ACC112 (cell line): ENCODE data around the gene CTBP1.

Experiments used
- H2AFZ ChIP-seq: fragments of 200-600 bp; sonication (generic); one replicate; pipeline ENCODE4 v1.6.0; 2017; ENCODE audit warnings: antibody characterized with exemption, low read length; ENCODE audit not compliant: unreplicated experiment
- H3K27ac ChIP-seq: fragments of 200-600 bp; sonication (generic); 2 replicates; pipeline ENCODE4 v1.5.1; 2014; ENCODE audit warnings: low read depth, mild to moderate bottlenecking, antibody characterized with exemption, low read length, moderate library complexity
- H3K27me3 ChIP-seq: fragments of 200-600 bp; sonication (generic); 2 replicates; pipeline ENCODE4 v1.6.1; 2014; ENCODE audit warnings: mild to moderate bottlenecking, antibody characterized with exemption, low read length, moderate library complexity, mixed read lengths; ENCODE audit not compliant: insufficient read depth
- H3K36me3 ChIP-seq: fragments of 200-600 bp; sonication (generic); 2 replicates; pipeline ENCODE4 v1.6.1; 2016; ENCODE audit warnings: mild to moderate bottlenecking, antibody characterized with exemption, low read length, moderate library complexity, mixed read lengths; ENCODE audit not compliant: insufficient read depth
- H3K4me1 ChIP-seq: fragments of 200-600 bp; sonication (generic); one replicate; pipeline ENCODE4 v1.6.1; 2016; ENCODE audit warnings: low read length, mixed read lengths; ENCODE audit not compliant: insufficient read depth, unreplicated experiment, control insufficient read depth
- H3K4me3 ChIP-seq: fragments of 200-600 bp; sonication (generic); 2 replicates; pipeline ENCODE4 v1.5.1; 2014; ENCODE audit warnings: mild to moderate bottlenecking, low read depth, low read length
- H3K79me2 ChIP-seq: fragments of 200-600 bp; sonication (generic); one replicate; pipeline ENCODE4 v1.6.0; 2016; ENCODE audit warnings: low read length; ENCODE audit not compliant: control insufficient read depth, unreplicated experiment, insufficient read depth

The CTBP1 gene

DNA sequence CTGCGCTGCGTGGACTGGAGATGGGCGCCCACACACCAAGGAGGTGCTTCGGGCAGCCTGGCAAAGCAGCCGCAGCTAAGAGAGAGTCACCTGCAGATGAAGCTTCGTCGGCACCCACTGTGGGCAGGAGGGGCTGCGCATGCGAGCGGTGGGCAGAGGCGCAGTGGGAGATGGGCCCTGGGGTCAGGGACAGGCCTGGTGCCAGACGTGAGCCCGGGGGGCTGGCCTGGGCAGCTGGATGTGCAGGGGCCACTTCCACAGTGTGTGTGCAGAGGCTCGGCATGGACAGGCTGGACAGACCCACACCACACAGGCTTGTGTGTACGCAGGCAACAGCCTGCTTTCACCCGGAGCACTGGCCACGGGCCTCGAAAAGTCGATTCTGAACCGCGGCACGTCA is 18.6 kb downstream of the CTBP1 start:
- Histone ChIP-seq H2AFZ (no peak overlapping the region), H3K4me3 (no peak overlapping the region), H3K79me2 (peaks cover 4% of the 10 kb centered on the region), H3K27me3 (no peaks in the 10 kb centered on the region), H3K27ac (no peak overlapping the region), H3K36me3 (peaks cover 41% of the 10 kb centered on the region; the same call in 1 of the 2 replicates), H3K4me1 (peaks cover 4% of the 10 kb centered on the region)

DNA sequence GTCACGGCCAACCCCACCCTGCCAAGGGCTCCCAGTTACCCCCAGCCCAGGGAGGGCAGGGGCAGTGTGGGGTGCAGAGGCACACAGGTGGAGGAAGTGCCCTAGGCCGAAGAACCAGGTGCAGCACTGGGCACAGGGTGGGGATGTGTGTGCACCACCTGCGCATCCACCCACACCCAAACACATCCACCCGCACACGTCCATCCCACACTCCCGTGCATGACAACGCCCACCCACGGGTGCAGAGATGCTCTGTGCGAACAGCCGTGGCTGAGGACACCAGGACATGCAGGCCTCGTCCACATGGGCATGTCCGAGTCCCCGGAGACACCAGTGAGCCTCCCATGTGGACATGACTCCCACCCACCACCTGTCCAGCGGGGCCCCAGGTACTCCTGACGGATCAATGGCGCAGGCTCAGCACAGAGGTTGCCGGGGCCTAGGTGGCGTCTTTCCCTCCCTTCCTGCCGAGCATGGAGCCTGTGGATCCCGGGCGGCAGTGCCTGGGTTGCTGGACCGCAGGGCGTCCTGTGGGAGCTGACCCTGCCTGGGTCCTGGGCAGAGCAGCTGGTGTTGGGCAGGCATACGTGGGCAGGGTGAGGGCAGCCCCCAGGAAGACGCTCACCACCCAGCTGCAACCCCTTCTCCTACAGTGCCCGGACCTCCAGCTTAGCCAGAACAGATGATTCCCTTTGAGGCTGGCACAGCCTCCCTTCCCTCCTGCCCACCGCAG is 19.6 kb downstream of the CTBP1 start:
- no peak overlapping the region for H3K4me3 ChIP-seq
- peaks cover 4% of the 10 kb centered on the region for H3K79me2 ChIP-seq
- peaks cover 2% of the 10 kb centered on the region for H3K4me1 ChIP-seq
- peaks cover 41% of the 10 kb centered on the region; the same call in 1 of the 2 replicates for H3K36me3 ChIP-seq
- H3K27me3 ChIP-seq = no peaks in the 10 kb centered on the region
- no peak overlapping the region for H3K27ac ChIP-seq
- no peak overlapping the region for H2AFZ ChIP-seq

DNA sequence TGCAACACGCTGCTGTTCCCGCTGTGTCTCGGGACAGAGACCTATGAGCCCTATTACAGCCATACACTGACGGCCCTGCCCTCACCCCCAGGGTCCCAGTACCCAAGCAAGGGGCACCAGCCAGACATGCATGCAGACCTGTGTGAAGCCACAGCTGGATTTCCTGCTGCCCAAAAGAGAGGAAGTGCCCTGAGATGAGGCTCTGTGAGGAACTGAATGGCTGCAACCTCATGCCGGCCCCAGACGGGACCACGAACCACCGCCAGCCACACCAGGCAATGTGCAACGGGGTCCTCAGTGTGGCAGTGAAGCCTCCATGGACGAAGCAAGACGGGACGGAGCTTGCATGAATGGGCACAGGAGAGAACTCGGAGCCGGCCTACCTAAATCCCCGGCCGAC is 21.1 kb downstream of the CTBP1 start:
- no peaks in the 10 kb centered on the region for H3K79me2 ChIP-seq
- no peaks in the 10 kb centered on the region for H3K4me1 ChIP-seq
- no peaks in the 10 kb centered on the region for H3K27me3 ChIP-seq
- H3K27ac ChIP-seq = no peak overlapping the region
- H2AFZ ChIP-seq = no peak overlapping the region
- no peak overlapping the region for H3K4me3 ChIP-seq
- peaks cover 35% of the 10 kb centered on the region; the same call in 1 of the 2 replicates for H3K36me3 ChIP-seq

DNA sequence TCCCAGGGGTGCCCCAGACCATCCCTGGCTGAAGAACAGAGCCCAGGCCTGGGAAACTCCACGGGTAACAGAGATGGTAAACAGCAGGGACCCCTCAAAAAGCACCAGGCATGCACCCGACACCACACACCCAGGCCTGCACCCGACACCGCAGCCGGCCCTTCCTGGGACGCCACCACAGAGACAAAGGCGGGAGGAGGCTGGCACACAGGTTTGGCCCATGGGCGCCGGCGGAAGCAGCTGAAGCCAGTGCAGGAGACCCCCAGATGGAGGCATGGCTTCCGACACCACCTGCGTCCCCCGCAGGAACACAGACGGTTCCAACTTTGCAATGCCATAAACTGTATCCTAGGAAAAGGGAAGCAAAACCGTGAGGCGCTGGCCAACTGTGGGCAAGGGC is 22.3 kb downstream of the CTBP1 start:
- no peaks in the 10 kb centered on the region for H3K27me3 ChIP-seq
- peaks cover 34% of the 10 kb centered on the region; the same call in 1 of the 2 replicates for H3K36me3 ChIP-seq
- H3K79me2 ChIP-seq = no peaks in the 10 kb centered on the region
- no peak overlapping the region for H2AFZ ChIP-seq
- H3K4me1 ChIP-seq = no peaks in the 10 kb centered on the region
- H3K4me3 ChIP-seq = no peak overlapping the region
- no peak overlapping the region for H3K27ac ChIP-seq

DNA sequence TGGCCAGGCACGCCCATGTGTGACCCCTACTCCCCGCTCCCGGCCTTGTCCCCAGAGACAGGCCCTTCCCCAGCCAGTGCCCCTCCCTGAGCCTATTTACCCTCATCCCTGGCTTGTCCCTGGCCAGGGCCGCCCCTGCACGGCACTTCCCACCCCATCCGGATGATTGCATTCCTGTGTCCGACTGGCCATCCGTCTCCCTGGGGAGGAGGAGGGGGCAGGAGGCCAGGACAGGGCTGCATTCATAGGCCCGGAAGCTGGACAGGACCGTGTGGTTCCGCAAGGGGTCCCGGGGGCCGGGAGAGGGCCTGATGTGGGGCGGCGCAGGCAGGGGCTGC is 22.8 kb downstream of the CTBP1 start:
- H3K27ac ChIP-seq = no peak overlapping the region
- no peaks in the 10 kb centered on the region for H3K4me1 ChIP-seq
- peaks cover 34% of the 10 kb centered on the region; the same call in 1 of the 2 replicates for H3K36me3 ChIP-seq
- H3K27me3 ChIP-seq = no peaks in the 10 kb centered on the region
- no peak overlapping the region for H3K4me3 ChIP-seq
- H3K79me2 ChIP-seq = no peaks in the 10 kb centered on the region
- H2AFZ ChIP-seq = no peak overlapping the region

DNA sequence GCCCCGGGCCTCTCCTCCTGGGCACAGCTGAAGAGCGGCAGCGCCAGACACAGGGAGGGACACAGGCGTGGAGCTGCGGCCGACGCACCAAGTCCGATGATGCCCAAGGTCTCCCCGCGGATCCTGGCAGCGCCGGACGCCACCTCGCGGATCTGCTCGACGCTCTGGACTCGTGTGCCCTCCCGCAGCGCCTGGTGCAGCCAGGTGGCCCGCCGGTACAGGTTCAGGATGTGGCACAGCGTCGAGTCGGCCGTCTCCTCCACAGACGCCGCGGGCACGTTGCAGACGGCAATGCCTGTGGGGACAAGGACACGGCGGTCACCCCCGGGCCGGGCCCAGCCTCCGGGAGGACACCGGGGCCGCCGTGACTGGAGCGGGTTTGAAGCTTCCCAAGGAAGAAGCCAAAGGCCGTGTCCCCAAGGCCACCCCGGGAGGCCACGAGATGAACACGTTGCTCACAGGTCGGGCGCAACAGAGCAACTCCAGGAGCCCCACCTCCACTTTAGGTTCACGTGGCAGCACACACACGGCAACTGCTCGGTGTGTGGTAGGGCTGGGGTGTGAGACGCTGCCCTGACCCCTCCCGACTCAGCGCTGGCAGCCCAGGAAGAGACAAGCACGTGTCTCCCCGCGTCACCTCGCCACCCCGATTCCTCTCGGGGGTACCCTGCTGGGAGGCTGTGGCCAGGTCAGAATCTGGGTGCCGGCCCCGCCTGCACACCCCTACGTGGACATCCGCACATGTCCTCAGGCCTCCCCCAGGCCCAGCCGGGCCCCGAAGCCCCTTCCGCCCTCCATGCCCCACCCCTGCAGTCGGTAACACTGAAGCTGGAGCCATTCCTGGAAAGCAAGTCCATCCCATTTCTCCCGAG is 23.4 kb downstream of the CTBP1 start:
- Histone ChIP-seq H3K4me1 (no peaks in the 10 kb centered on the region), H3K79me2 (no peaks in the 10 kb centered on the region), H2AFZ (no peak overlapping the region), H3K27me3 (no peaks in the 10 kb centered on the region), H3K4me3 (no peak overlapping the region), H3K27ac (no peak overlapping the region), H3K36me3 (peaks cover 37% of the 10 kb centered on the region; the same call in 1 of the 2 replicates)

DNA sequence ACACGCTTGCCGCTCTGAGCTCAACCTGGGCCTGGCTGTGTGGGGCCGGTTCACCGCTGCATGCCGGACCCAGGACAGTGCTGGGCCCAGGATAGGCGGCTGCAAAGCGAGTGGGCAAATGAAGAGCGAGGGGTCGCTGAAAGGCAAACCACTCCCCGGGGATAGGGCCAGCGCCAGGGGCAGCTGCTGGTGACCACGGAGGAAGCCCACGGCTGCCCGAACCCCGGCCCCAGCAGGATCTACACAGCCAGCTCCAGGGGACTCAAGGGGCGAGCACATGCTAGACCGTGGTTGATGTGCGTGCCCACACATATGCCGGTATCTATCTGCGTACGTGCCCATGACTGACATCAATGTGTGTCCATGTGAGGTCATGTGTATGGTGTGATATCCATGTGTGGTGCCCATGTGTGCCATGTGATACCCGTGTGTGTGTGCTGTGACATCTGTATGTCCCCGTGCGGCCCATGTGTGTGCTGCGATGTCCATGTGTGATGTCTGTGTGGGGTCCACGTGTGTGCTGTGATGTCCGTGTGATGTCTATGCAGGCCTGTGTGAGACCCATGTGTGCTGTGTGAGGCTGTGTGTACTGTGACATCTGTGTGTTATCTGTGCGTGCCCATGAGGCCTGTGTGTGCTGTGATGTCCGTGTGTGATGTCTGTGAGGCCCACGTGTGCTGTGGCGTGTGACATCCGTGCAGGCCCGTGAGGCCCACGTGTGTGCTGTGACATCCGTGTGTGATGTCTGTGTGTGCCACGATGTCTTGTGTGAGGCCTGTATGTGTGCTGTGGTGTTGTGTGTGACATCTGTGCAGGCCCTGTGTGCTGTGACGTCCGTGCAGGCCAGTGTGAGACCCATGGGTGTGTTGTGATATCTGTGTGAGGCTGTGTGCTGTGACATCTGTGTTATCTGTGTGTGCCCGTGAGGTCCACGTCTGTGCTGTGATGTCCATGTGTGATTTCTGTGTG is 24.8 kb downstream of the CTBP1 start:
- H3K36me3 ChIP-seq = peaks cover 39% of the 10 kb centered on the region; the same call in 1 of the 2 replicates
- H3K27ac ChIP-seq = no peak overlapping the region
- H3K27me3 ChIP-seq = no peaks in the 10 kb centered on the region
- no peaks in the 10 kb centered on the region for H3K79me2 ChIP-seq
- H3K4me3 ChIP-seq = no peak overlapping the region
- no peaks in the 10 kb centered on the region for H3K4me1 ChIP-seq
- no peak overlapping the region for H2AFZ ChIP-seq

DNA sequence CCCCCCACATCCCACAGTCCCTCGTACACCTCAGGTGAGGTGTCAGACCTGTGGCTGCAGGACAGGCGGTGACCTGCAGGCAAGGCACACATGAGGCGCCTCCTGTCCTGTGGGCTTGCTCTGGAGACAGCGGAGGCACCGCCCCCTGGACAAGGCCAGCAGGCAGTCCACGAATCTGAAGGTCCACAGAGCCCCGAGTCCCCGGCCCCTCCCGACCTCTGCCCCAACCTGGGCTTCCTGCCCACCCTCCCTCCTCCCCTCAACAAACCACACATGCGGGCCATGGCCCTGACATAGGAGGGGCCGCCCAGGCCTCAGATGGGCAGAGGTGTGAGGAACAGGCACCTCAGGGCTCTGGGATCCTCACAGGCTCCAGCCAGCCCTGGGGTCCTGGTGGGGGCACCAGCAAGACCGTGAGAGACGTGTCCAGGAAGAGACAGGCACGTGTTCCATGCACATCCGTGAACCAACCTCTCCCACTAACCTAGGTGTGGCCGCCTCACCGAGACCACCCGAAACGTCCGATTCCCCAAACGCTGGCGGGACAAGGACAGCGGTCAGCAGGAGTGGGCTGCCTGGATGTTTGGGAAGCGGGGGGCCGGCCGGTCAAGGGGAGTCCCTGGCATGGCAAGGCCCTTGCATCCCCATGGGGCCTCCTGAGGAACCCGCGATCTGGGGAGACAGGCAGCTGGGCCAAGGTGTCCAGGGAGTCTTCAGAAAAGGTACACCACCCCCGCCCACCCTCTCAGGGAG is 25.8 kb downstream of the CTBP1 start:
- H3K27me3 ChIP-seq = no peaks in the 10 kb centered on the region
- no peak overlapping the region for H3K4me3 ChIP-seq
- peaks cover 2% of the 10 kb centered on the region for H3K79me2 ChIP-seq
- H3K4me1 ChIP-seq = no peaks in the 10 kb centered on the region
- H2AFZ ChIP-seq = no peak overlapping the region
- peaks cover 40% of the 10 kb centered on the region; the same call in 1 of the 2 replicates for H3K36me3 ChIP-seq
- no peak overlapping the region for H3K27ac ChIP-seq

DNA sequence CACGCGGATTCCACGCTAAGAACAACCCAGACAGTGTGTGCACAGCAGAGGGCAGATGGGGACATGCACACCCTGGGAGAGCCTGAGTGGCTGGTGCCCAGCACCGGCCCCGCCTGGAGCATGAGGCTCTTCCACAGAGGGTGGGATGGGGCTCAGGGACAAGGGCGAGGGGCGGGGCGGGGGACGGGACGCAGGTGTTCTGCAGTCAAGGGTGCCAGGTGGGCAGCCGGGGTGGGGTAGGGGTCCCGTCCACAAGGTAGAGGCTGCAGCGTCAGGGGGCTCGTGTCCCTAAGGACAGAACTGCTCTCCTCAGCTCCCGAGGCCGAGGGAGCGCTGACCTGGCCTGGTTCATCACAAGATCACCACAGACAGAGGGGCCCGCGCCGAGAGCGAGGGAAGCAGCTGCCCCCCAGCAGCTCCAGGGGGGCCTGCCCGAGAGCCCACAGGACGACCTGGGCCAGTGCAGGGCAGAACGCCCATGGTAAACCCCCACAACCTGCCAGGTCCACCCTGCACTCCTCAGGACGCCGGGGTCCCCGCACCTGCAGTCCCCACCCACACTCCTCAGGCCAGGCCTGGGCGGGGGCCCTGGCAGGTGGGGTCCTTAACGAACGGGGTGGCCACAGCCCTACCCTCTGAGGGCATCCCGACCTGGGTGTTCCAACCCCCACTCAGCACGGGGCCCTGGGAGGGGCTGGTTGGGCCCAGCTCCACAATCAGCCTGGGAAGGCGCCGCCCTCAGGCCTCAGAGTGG is 26.7 kb downstream of the CTBP1 start:
- H3K4me1 ChIP-seq = no peaks in the 10 kb centered on the region
- peaks cover 2% of the 10 kb centered on the region for H3K79me2 ChIP-seq
- H3K4me3 ChIP-seq = no peak overlapping the region
- no peaks in the 10 kb centered on the region for H3K27me3 ChIP-seq
- no peak overlapping the region for H3K27ac ChIP-seq
- no peak overlapping the region for H2AFZ ChIP-seq
- peaks cover 35% of the 10 kb centered on the region; the same call in 1 of the 2 replicates for H3K36me3 ChIP-seq
